GM12878 (cell line): ENCODE measurements around the gene NKX1-2. TPM values are rescaled to one million over a fixed set of nuclear protein-coding genes. Genes with fewer than 3 reads are reported as not detected.

Source experiments
- ATAC-seq: fragments of 200-7000 bp; cut with Tn5 transposase; 3 replicates; pipeline ENCODE4 v1.9.1; 2020; ENCODE audit warnings: mild to moderate bottlenecking, moderate library complexity
- BruUV-seq: library from RNA; stranded (reverse); fragments of 400-500 nt; replicated peaks from 2 replicates; lab custom pipeline; 2021; lab: Mats Ljungman, UMichigan
- CTCF ChIA-PET: fragments of 300-600 bp; sonication (Branson Sonifier 250); formaldehyde crosslinking; extraction: SDS; loops from one replicate; lab custom pipeline; 2021; ENCODE audit warnings: inconsistent platforms; lab: Yijun Ruan, JAX
- POLR2A ChIA-PET: fragments of 350-600 bp; formaldehyde crosslinking; extraction: SDS; loops from one replicate; lab custom pipeline; 2021; ENCODE audit warnings: inconsistent platforms; lab: Charles Lee
- RAD21 ChIA-PET: fragments of 300-600 bp; sonication (Branson Sonifier 250); formaldehyde crosslinking; loops from one replicate; lab custom pipeline; 2023; ENCODE audit warnings: antibody characterized with exemption; ENCODE audit not compliant: unreplicated experiment; lab: Charles Lee
- SMC1A ChIA-PET: fragments of 300-600 bp; sonication (Branson Sonifier 250); formaldehyde crosslinking; loops from one replicate; lab custom pipeline; 2023; ENCODE audit not compliant: unreplicated experiment, uncharacterized antibody; lab: Charles Lee
- DNase-seq: peaks from one replicate; pipeline ENCODE4 v3.0.0-alpha.2; 2011; ENCODE audit warnings: low read depth, low spot score
- FAIRE-seq: peaks from 3 replicates; lab custom pipeline; 2011; peaks lifted over from hg19 to GRCh38; lab: Jason Lieb, UNC
- H2AFZ ChIP-seq: 2 replicates; pipeline ENCODE4 v1.6.0; 2011; ENCODE audit warnings: low read depth, low read length, control low read depth; ENCODE audit not compliant: control insufficient read depth
- H3K27ac ChIP-seq: 2 replicates; pipeline ENCODE4 v1.5.1; 2011; ENCODE audit warnings: control low read depth; ENCODE audit not compliant: control insufficient read depth, insufficient read depth
- H3K27me3 ChIP-seq, 2 experiments: replicated peaks in 1 of 2; 2 replicates each; pipeline versions ENCODE4 v1.6.0 to v1.6.1; 2011; ENCODE audit warnings: low read length in 1 of 2; ENCODE audit not compliant: control insufficient read depth in 2 of 2, insufficient read depth in 2 of 2
- H3K36me3 ChIP-seq, 2 experiments: 2 replicates each; pipeline ENCODE4 v1.5.1; 2011; ENCODE audit warnings: low read length in 1 of 2; ENCODE audit not compliant: control insufficient read depth in 2 of 2, insufficient read depth in 2 of 2
- H3K4me1 ChIP-seq: 2 replicates; pipeline ENCODE4 v1.6.1; 2011; ENCODE audit warnings: mild to moderate bottlenecking, low read length, moderate library complexity, mixed read lengths; ENCODE audit not compliant: control insufficient read depth, insufficient read depth
- H3K4me2 ChIP-seq: 2 replicates; pipeline ENCODE4 v1.6.0; 2011; ENCODE audit warnings: control low read depth; ENCODE audit not compliant: control insufficient read depth, insufficient read depth
- H3K4me3 ChIP-seq: fragments of 200-600 bp; sonication (generic); 2 replicates; pipeline ENCODE4 v1.5.1; 2016
- H3K79me2 ChIP-seq: 2 replicates; pipeline ENCODE4 v1.6.0; 2011; ENCODE audit warnings: low read length; ENCODE audit not compliant: control insufficient read depth, insufficient read depth
- H3K9ac ChIP-seq: 2 replicates; pipeline ENCODE4 v1.8.0; 2011; ENCODE audit warnings: low read length, control low read depth, mixed read lengths; ENCODE audit not compliant: control insufficient read depth, insufficient read depth
- H3K9me3 ChIP-seq: replicated peaks from 3 replicates; pipeline ENCODE4 v1.5.1; 2011; ENCODE audit warnings: mild to moderate bottlenecking, low read length; ENCODE audit not compliant: control insufficient read depth, insufficient read depth
- H4K20me1 ChIP-seq: 2 replicates; pipeline ENCODE4 v1.6.0; 2011; ENCODE audit not compliant: control insufficient read depth, insufficient read depth
- ATF7 ChIP-seq: fragments of 450-650 bp; IDR thresholded peaks from 2 replicates; pipeline ENCODE4 v1.6.1; 2016; ENCODE audit warnings: low read depth, mild to moderate bottlenecking
- BRCA1 ChIP-seq: IDR thresholded peaks from 2 replicates; pipeline ENCODE4 v1.6.1; 2011; ENCODE audit warnings: low read depth, low read length, improper control_type of control experiment
- CREB1 ChIP-seq: IDR thresholded peaks from 2 replicates; pipeline ENCODE4 v1.6.1; 2012; ENCODE audit warnings: low read depth, mild to moderate bottlenecking, inconsistent platforms
- GABPA ChIP-seq: IDR thresholded peaks from 2 replicates; pipeline ENCODE4 v1.6.1; 2014; ENCODE audit warnings: antibody characterized with exemption, low read depth, mild to moderate bottlenecking, inconsistent platforms
- HDAC6 ChIP-seq: fragments of 200-600 bp; sonication (generic); IDR thresholded peaks from one replicate; pipeline ENCODE4 v1.8.0; 2017; ENCODE audit warnings: antibody characterized with exemption; ENCODE audit not compliant: unreplicated experiment
- JUNB ChIP-seq: IDR thresholded peaks from 2 replicates; pipeline ENCODE4 v1.6.1; 2016; ENCODE audit warnings: antibody characterized with exemption, mild to moderate bottlenecking
- JUND ChIP-seq: IDR thresholded peaks from 2 replicates; pipeline ENCODE4 v1.6.1; 2012; ENCODE audit warnings: low read depth, mild to moderate bottlenecking, low read length, improper control_type of control experiment, moderate library complexity
- KDM1A ChIP-seq: fragments of 200-600 bp; sonication (generic); IDR thresholded peaks from 2 replicates; pipeline ENCODE4 v1.6.1; 2016; ENCODE audit warnings: borderline replicate concordance
- MYB ChIP-seq: fragments of 150-350 bp; IDR thresholded peaks from 2 replicates; pipeline ENCODE4 v1.6.1; 2014; ENCODE audit warnings: mild to moderate bottlenecking, low read depth, low read length, borderline replicate concordance
- NKRF ChIP-seq: fragments of 450-650 bp; conservative IDR thresholded peaks from 2 replicates; pipeline ENCODE4 v1.6.1; 2017; ENCODE audit warnings: mild to moderate bottlenecking, moderate library complexity
- NR2C2 ChIP-seq: IDR thresholded peaks from 2 replicates; pipeline ENCODE4 v1.6.1; 2011; ENCODE audit warnings: borderline replicate concordance, low read depth; ENCODE audit not compliant: control insufficient read depth, insufficient read length
- PML ChIP-seq: IDR thresholded peaks from 2 replicates; pipeline ENCODE4 v1.6.1; 2012; ENCODE audit warnings: low read length, inconsistent platforms
- PRDM15 ChIP-seq: fragments of 450-650 bp; formaldehyde crosslinking; IDR thresholded peaks from 2 replicates; pipeline ENCODE4 v1.4.0; 2020; ENCODE audit warnings: mild to moderate bottlenecking, moderate library complexity
- RAD21 ChIP-seq: IDR thresholded peaks from 2 replicates; pipeline ENCODE4 v1.6.1; 2011; ENCODE audit warnings: mild to moderate bottlenecking, low read depth, low read length, moderate library complexity; ENCODE audit not compliant: insufficient read depth
- RB1 ChIP-seq: fragments of 450-650 bp; formaldehyde crosslinking; IDR thresholded peaks from 2 replicates; pipeline ENCODE4 v1.6.1; 2017; ENCODE audit warnings: mild to moderate bottlenecking, borderline replicate concordance
- SMARCA5 ChIP-seq: fragments of 450-650 bp; IDR thresholded peaks from 2 replicates; pipeline ENCODE4 v1.6.1; 2017; ENCODE audit warnings: mild to moderate bottlenecking
- SREBF2 ChIP-seq: IDR thresholded peaks from 2 replicates; pipeline ENCODE4 v1.6.1; 2012; ENCODE audit warnings: mild to moderate bottlenecking, low read length
- ZNF274 ChIP-seq: IDR thresholded peaks from one replicate; pipeline ENCODE4 v1.8.0; 2011; ENCODE audit not compliant: insufficient read length, insufficient read depth
- WGBS: methylation state at CpG from one replicate; pipeline ENCODE4 v1.1.6; 2016; ENCODE audit warnings: low lambda C conversion rate; ENCODE audit not compliant: insufficient replicate concordance, insufficient coverage; ENCODE audit errors: missing lambda C conversion rate; 5-methylcytosine and 5-hydroxymethylcytosine counted together
- in situ Hi-C: fragments of 300-500 bp; cut with MboI; formaldehyde crosslinking; loops from 9 replicates; pipeline ENCODE4 v1.14.3; 2018; ENCODE audit warnings: mixed read lengths
- intact Hi-C: fragments of 100-400 bp; cut with micrococcal nuclease; formaldehyde crosslinking; loops from one replicate; pipeline ENCODE4 v1.14.2; 2022; ENCODE audit not compliant: unreplicated experiment
- polyA plus RNA-seq, 11 experiments: library from polyadenylated mRNA; depleted of rRNA in 4 of 11; unstranded in 6 of 11; stranded (reverse) in 5 of 11; fragments of >200 nt; fragmentation: Nextera tagmentation in 4 of 11; fragmentation: Illumina TruSeq in 1 of 11; extraction: Ambion mirVana in 4 of 11; extraction: Trizol in 1 of 11; gene quantifications; 1 replicate in 1 of 11; 2 replicates in 10 of 11; pipeline versions ENCODE4 v1.2.1 to v1.2.3, GENCODE V29; 2011 to 2016; ENCODE audit warnings: inconsistent platforms in 2 of 11, missing spikeins in 2 of 11, low read depth in 1 of 11
- total RNA-seq, 4 experiments: library from RNA; depleted of rRNA in 3 of 4; stranded (reverse); fragments of >200 nt in 3 of 4; fragmentation: Illumina TruSeq in 1 of 4; extraction: Trizol in 1 of 4; gene quantifications; 2 replicates each; pipeline versions ENCODE4 v1.2.1 to v1.2.3, GENCODE V29; 2013 to 2021
- TF ChIP-seq, protein P1 (sequence below): fragments of 450-650 bp; IDR thresholded peaks from 2 replicates; pipeline ENCODE4 v1.6.1; 2016; ENCODE audit warnings: mild to moderate bottlenecking

The NKX1-2 gene
- total and polyA plus RNA-seq, 10 of the 15 experiments (the other 5 are each of a cell fraction or from before 2014, with no cell fraction given), result not detected

GRCh38 chr10:124472071-124472470, 22.2 kb upstream of the NKX1-2 start:
- no peak overlapping the region for H2AFZ ChIP-seq
- 72% methylated on average over 6 of the region's 6 CpGs for WGBS
- H4K20me1 ChIP-seq, result no peaks in the 10 kb centered on the region
- no peaks in the 10 kb centered on the region for H3K4me1 ChIP-seq
- ChIA-PET RAD21 (no interaction called here), POLR2A (no interaction called here), SMC1A (no interaction called here), CTCF (no interaction called here)
- no peak overlapping the region for H3K4me3 ChIP-seq
- intact Hi-C loops (no loop called here), in situ Hi-C loops (no loop called here)
- no peaks in the 10 kb centered on the region for H3K27me3 ChIP-seq
- no peak overlapping the region for H3K27ac ChIP-seq
- no peaks in the 10 kb centered on the region for H3K36me3 ChIP-seq
- ATAC-seq (no peak), FAIRE-seq (no peak), DNase-seq (no peak)
- BruUV-seq, result no TSS peak
- no peak overlapping the region for H3K4me2 ChIP-seq
- no peaks in the 10 kb centered on the region for H3K9me3 ChIP-seq
- H3K9ac ChIP-seq, result no peak overlapping the region
- H3K79me2 ChIP-seq, result no peaks in the 10 kb centered on the region
- TF ChIP-seq RAD21, result no peak
- TF ChIP-seq NKRF, result no peak
- TF ChIP-seq, protein P1, sequence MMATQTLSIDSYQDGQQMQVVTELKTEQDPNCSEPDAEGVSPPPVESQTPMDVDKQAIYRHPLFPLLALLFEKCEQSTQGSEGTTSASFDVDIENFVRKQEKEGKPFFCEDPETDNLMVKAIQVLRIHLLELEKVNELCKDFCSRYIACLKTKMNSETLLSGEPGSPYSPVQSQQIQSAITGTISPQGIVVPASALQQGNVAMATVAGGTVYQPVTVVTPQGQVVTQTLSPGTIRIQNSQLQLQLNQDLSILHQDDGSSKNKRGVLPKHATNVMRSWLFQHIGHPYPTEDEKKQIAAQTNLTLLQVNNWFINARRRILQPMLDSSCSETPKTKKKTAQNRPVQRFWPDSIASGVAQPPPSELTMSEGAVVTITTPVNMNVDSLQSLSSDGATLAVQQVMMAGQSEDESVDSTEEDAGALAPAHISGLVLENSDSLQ, result no peak
- TF ChIP-seq JUND, result no peak
- no peak for TF ChIP-seq MYB
- no peak for TF ChIP-seq GABPA
- TF ChIP-seq KDM1A, result no peak
- TF ChIP-seq HDAC6, result no peak
- TF ChIP-seq ZNF274, result no peak
- no peak for TF ChIP-seq RB1
- TF ChIP-seq ATF7, result no peak
- TF ChIP-seq CREB1, result no peak
- TF ChIP-seq NR2C2, result no peak
- TF ChIP-seq SREBF2, result no peak
- TF ChIP-seq BRCA1, result no peak
- no peak for TF ChIP-seq PML
- no peak for TF ChIP-seq JUNB
- TF ChIP-seq PRDM15 (CRISPR knock-in tag), result no peak
- TF ChIP-seq SMARCA5, result no peak
